Tibial artery (tissue), 4 donors: ENCODE data around the gene ZNF415.

Source experiments
- DNase-seq, 2 donors: peaks; one replicate each; pipeline ENCODE4 v3.0.0-alpha.2; 2019
- H3K27ac ChIP-seq, 2 donors: fragments of 200-600 bp; sonication (generic) in 1 of 2; 1 replicate in 1 of 2; 2 replicates in 1 of 2; pipeline ENCODE4 v1.5.1; 2018 to 2019; ENCODE audit warnings: mild to moderate bottlenecking in 1 of 2
- H3K27me3 ChIP-seq, 2 donors: fragments of 200-600 bp; sonication (generic) in 1 of 2; one replicate each; pipeline versions ENCODE4 v1.5.1 to v1.6.0; 2016 to 2019
- H3K36me3 ChIP-seq, 3 donors: fragments of 200-600 bp; sonication (generic) in 2 of 3; one replicate each; pipeline ENCODE4 v1.5.1; 2016 to 2019; ENCODE audit warnings: mild to moderate bottlenecking in 2 of 3
- H3K4me1 ChIP-seq, 4 donors: fragments of 200-600 bp; sonication (generic) in 2 of 4; 1 replicate in 3 of 4; 2 replicates in 1 of 4; pipeline ENCODE4 v1.5.1; 2016 to 2019
- H3K4me3 ChIP-seq, 2 donors: fragments of 200-600 bp; sonication (generic) in 1 of 2; 1 replicate in 1 of 2; 2 replicates in 1 of 2; pipeline ENCODE4 v1.5.1; 2018 to 2019; ENCODE audit warnings: mild to moderate bottlenecking in 2 of 2
- H3K9me3 ChIP-seq, 3 donors: fragments of 200-600 bp; sonication (generic) in 1 of 3; one replicate each; pipeline ENCODE4 v1.5.1; 2016 to 2019
- CTCF ChIP-seq, 2 experiments: fragments of 200-600 bp in 1 of 2; fragments of 450-650 bp in 1 of 2; IDR thresholded peaks; one replicate each; pipeline ENCODE4 v1.5.1; 2017 to 2019; ENCODE audit warnings: antibody characterized with exemption in 2 of 2, mild to moderate bottlenecking in 1 of 2, moderate library complexity in 1 of 2
- intact Hi-C: fragments of 100-400 bp; cut with DNase I; formaldehyde crosslinking; loops from one replicate; pipeline ENCODE4 v1.15.0; 2023; ENCODE audit warnings: low total_unique reads

Gene ZNF415

GRCh38 chr19:53161123-53161522, 28.4 kb upstream of the ZNF415 start:
- no peak for TF ChIP-seq CTCF (IDR thresholded peaks at IDR 0.05)
- Histone ChIP-seq H3K27ac (no peak overlapping the region), H3K4me1 (peaks cover 0 to 17% (median 16%) of the 10 kb centered on the region in 4 donors), H3K27me3 (no peaks in the 10 kb centered on the region), H3K36me3 (peaks cover 18 to 22% (median 19%) of the 10 kb centered on the region in 3 donors), H3K4me3 (no peak overlapping the region), H3K9me3 (peaks cover 4 to 38% (median 28%) of the 10 kb centered on the region in 3 donors)
- intact Hi-C loops: no loop called here
- DNase-seq: no peak

- TF ChIP-seq CTCF (IDR thresholded peaks at IDR 0.05): no peak
- no peak for DNase-seq
- H3K36me3 ChIP-seq: peaks cover 14 to 22% (median 18%) of the 10 kb centered on the region in 3 donors
- intact Hi-C loops: no loop called here
- peaks cover 0 to 17% (median 16%) of the 10 kb centered on the region in 4 donors for H3K4me1 ChIP-seq
- no peak overlapping the region for H3K4me3 ChIP-seq
- H3K9me3 ChIP-seq: peaks cover under 1 to 33% (median 20%) of the 10 kb centered on the region in 3 donors
- H3K27me3 ChIP-seq: no peaks in the 10 kb centered on the region
- no peak overlapping the region for H3K27ac ChIP-seq
Measured at GRCh38 chr19:53160350-53160749, 27.6 kb upstream of the ZNF415 start.

- peak; percentile 27 to 65 for DNase-seq
- Histone ChIP-seq H3K27me3 (no peaks in the 10 kb centered on the region), H3K27ac (peak overlapping the region; percentile 73 to 80), H3K4me1 (peaks cover 0 to 17% (median 16%) of the 10 kb centered on the region in 4 donors), H3K9me3 (peaks cover 0 to 26% (median 14%) of the 10 kb centered on the region in 3 donors), H3K36me3 (peaks cover 23 to 33% (median 31%) of the 10 kb centered on the region in 3 donors), H3K4me3 (peak overlapping the region; percentile 69 to 81)
- intact Hi-C loops: loop anchor here (10.0 kb wide), 1 partner anchor 53 kb away; the partner anchor contains the start of gene ZNF160
- no peak for TF ChIP-seq CTCF (IDR thresholded peaks at IDR 0.05)
Measured at GRCh38 chr19:53158119-53158656, 25.5 kb upstream of the ZNF415 start.

- Histone ChIP-seq H3K36me3 (peaks cover 29 to 39% (median 37%) of the 10 kb centered on the region in 3 donors), H3K27me3 (no peaks in the 10 kb centered on the region), H3K9me3 (peaks cover 0 to 26% (median 14%) of the 10 kb centered on the region in 3 donors), H3K4me3 (peak overlapping the region; percentile 69 to 81), H3K4me1 (peaks cover 0 to 17% (median 16%) of the 10 kb centered on the region in 4 donors), H3K27ac (peak overlapping the region; percentile 73 to 80)
- intact Hi-C loops: loop anchor here (10.0 kb wide), 1 partner anchor 53 kb away; the partner anchor contains the start of gene ZNF160
- DNase-seq: no peak
- no peak for TF ChIP-seq CTCF (IDR thresholded peaks at IDR 0.05)
Measured at GRCh38 chr19:53157626-53158025, 24.9 kb upstream of the ZNF415 start.

GRCh38 chr19:53156850-53157249, 24.1 kb upstream of the ZNF415 start:
- intact Hi-C loops: loop anchor here (10.0 kb wide), 1 partner anchor 52 kb away; the partner anchor contains the start of gene ZNF160
- no peak for TF ChIP-seq CTCF (IDR thresholded peaks at IDR 0.05)
- Histone ChIP-seq H3K27ac (no peak overlapping the region), H3K27me3 (no peaks in the 10 kb centered on the region), H3K4me1 (peaks cover 0 to 17% (median 16%) of the 10 kb centered on the region in 4 donors), H3K4me3 (no peak overlapping the region), H3K9me3 (peaks cover 0 to 28% (median 10%) of the 10 kb centered on the region in 3 donors), H3K36me3 (peaks cover 36 to 46% (median 45%) of the 10 kb centered on the region in 3 donors)
- no peak for DNase-seq
